ENCODE results near the gene ATP2B2. TPM values are rescaled to one million over a fixed set of nuclear protein-coding genes. Genes with fewer than 3 reads are reported as not detected.

ATP2B2 gene
- total and polyA plus RNA-seq, 10 of the 15 experiments (the other 5 are each of a cell fraction or from before 2014, with no cell fraction given), result 0.04 TPM; not detected in 9

GRCh38 chr3:10471054-10471688 lies 34.2 kb downstream of the ATP2B2 start:
- Histone ChIP-seq H3K27ac (ENCODE audit: control insufficient read depth, insufficient read depth) (no peak overlapping the region), H4K20me1 (ENCODE audit: control insufficient read depth, insufficient read depth) (no peaks in the 10 kb centered on the region), H3K4me2 (ENCODE audit: control insufficient read depth, insufficient read depth) (no peak overlapping the region), H3K79me2 (ENCODE audit: control insufficient read depth, insufficient read depth, low read length) (no peaks in the 10 kb centered on the region), H3K4me1 (ENCODE audit: control insufficient read depth, insufficient read depth, low read length) (peaks cover 6% of the 10 kb centered on the region; the same call in 1 of the 2 replicates), H3K4me3 (no peak overlapping the region), H2AFZ (ENCODE audit: control insufficient read depth, low read depth, low read length) (no peak overlapping the region), H3K27me3 (replicated peaks in 1 of 2; ENCODE audit: control insufficient read depth in 2 of 2, insufficient read depth in 2 of 2, low read length in 1 of 2) (peaks cover 0 to 4% of the 10 kb centered on the region in 2 experiments; a peak in 1 of 4 replicates), H3K36me3 (ENCODE audit: control insufficient read depth in 2 of 2, insufficient read depth in 2 of 2, low read length in 1 of 2) (no peaks in the 10 kb centered on the region), H3K9ac (ENCODE audit: control insufficient read depth, insufficient read depth, low read length) (no peak overlapping the region), H3K9me3 (replicated peaks; ENCODE audit: control insufficient read depth, insufficient read depth, low read length) (no peaks in the 10 kb centered on the region)
- ChIA-PET RAD21 (ENCODE audit: unreplicated experiment) (no interaction called here), POLR2A (no interaction called here), SMC1A (ENCODE audit: uncharacterized antibody, unreplicated experiment) (no interaction called here), CTCF (no interaction called here)
- no TSS peak for BruUV-seq (replicated peaks)
- 24% methylated on average over 20 of the region's 20 CpGs for WGBS (ENCODE audit: insufficient coverage, insufficient replicate concordance, low lambda C conversion rate, missing lambda C conversion rate)
- no peak for TF ChIP-seq IRF4 (IDR thresholded peaks at IDR 0.05; ENCODE audit: low read depth, low read length)
- TF ChIP-seq BHLHE40 (IDR thresholded peaks at IDR 0.05; ENCODE audit: borderline replicate concordance in 1 of 2, low read depth in 2 of 2, low read length in 1 of 2), result peak in 1 of 2 experiments; percentile 73; a peak in 2 of 4 replicates
- no peak for TF ChIP-seq CREB1 (IDR thresholded peaks at IDR 0.05; ENCODE audit: low read depth)
- no peak for TF ChIP-seq ZNF687 (IDR thresholded peaks at IDR 0.05)
- ATAC-seq (no peak), FAIRE-seq (no peak), DNase-seq (ENCODE audit: low read depth, low spot score) (no peak)
- intact Hi-C loops (cut with micrococcal nuclease; ENCODE audit: unreplicated experiment) (no loop called here), in situ Hi-C loops (cut with MboI) (no loop called here)
